ENCODE results near the gene STXBP2. TPM values are rescaled to one million over a fixed set of nuclear protein-coding genes. Genes with fewer than 3 reads are reported as not detected.

The STXBP2 gene
- total RNA-seq, 1 experiment from 2014 or later = 133 TPM

DNA sequence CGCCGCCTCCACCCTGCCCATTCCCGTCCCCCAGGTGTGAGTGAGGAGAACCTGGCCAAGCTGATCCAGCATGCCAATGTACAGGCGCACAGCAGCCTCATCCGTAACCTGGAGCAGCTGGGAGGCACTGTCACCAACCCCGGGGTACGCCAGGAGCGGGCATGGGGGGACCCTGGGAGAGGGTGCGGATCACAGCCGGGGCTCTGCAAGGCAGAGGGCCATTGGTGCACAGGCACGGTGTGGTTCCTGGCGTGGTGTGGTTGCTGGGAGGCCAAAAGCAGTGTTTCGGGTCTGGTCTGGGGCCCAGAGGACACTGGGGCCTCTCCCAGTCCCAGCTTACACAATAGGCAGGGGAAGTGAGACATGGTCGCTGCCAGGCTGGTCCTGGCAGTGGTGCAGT, 8.3 kb downstream of the STXBP2 start:
- H3K27ac ChIP-seq (ENCODE audit: low read length) = no peak overlapping the region
- H4K20me1 ChIP-seq (ENCODE audit: low read length) = no peaks in the 10 kb centered on the region
- no peak overlapping the region for H3K4me2 ChIP-seq (ENCODE audit: low read length)
- H3K4me1 ChIP-seq (ENCODE audit: insufficient read depth, low read length) = no peaks in the 10 kb centered on the region
- H3K9ac ChIP-seq (ENCODE audit: low read length) = no peak overlapping the region
- POLR2A ChIA-PET (ENCODE audit: unreplicated experiment) = no interaction called here
- intact Hi-C loops (cut with micrococcal nuclease) = no loop called here
- H2AFZ ChIP-seq (ENCODE audit: low read length) = no peak overlapping the region
- BruUV-seq (replicated peaks) = no TSS peak
- TF ChIP-seq EZH2 (IDR thresholded peaks at IDR 0.05; ENCODE audit: low read length, unreplicated experiment) (no peak), EZH2phosphoT487 (IDR thresholded peaks at IDR 0.05; ENCODE audit: borderline replicate concordance, low read length) (no peak)
- TF ChIP-seq, protein P1, sequence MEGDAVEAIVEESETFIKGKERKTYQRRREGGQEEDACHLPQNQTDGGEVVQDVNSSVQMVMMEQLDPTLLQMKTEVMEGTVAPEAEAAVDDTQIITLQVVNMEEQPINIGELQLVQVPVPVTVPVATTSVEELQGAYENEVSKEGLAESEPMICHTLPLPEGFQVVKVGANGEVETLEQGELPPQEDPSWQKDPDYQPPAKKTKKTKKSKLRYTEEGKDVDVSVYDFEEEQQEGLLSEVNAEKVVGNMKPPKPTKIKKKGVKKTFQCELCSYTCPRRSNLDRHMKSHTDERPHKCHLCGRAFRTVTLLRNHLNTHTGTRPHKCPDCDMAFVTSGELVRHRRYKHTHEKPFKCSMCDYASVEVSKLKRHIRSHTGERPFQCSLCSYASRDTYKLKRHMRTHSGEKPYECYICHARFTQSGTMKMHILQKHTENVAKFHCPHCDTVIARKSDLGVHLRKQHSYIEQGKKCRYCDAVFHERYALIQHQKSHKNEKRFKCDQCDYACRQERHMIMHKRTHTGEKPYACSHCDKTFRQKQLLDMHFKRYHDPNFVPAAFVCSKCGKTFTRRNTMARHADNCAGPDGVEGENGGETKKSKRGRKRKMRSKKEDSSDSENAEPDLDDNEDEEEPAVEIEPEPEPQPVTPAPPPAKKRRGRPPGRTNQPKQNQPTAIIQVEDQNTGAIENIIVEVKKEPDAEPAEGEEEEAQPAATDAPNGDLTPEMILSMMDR (conservative IDR thresholded peaks at IDR 0.05; ENCODE audit: low read depth, low read length) = no peak
- H3F3A ChIP-seq (ENCODE audit: low read length, unreplicated experiment) = no peaks in the 10 kb centered on the region
- no peak for DNase-seq
- no peak for ATAC-seq
- CTCF ChIA-PET = interaction anchor here (0.7 kb wide), 1 partner anchor 36 kb away, joined by 3 read pairs; the partner anchor contains the start of gene TRAPPC5
- H3K4me3 ChIP-seq (ENCODE audit: low read length) = no peak overlapping the region
- no peaks in the 10 kb centered on the region for H3K79me2 ChIP-seq (ENCODE audit: low read length)
- H3K9me3 ChIP-seq (ENCODE audit: low read length) = no peaks in the 10 kb centered on the region
- H3K27me3 ChIP-seq (ENCODE audit: low read length) = no peaks in the 10 kb centered on the region
- H3K36me3 ChIP-seq (ENCODE audit: low read depth, low read length) = peaks cover 7% of the 10 kb centered on the region; the same call in 1 of the 2 replicates
- H3K9me2 ChIP-seq (replicated peaks; ENCODE audit: low read length) = no peaks in the 10 kb centered on the region

DNA sequence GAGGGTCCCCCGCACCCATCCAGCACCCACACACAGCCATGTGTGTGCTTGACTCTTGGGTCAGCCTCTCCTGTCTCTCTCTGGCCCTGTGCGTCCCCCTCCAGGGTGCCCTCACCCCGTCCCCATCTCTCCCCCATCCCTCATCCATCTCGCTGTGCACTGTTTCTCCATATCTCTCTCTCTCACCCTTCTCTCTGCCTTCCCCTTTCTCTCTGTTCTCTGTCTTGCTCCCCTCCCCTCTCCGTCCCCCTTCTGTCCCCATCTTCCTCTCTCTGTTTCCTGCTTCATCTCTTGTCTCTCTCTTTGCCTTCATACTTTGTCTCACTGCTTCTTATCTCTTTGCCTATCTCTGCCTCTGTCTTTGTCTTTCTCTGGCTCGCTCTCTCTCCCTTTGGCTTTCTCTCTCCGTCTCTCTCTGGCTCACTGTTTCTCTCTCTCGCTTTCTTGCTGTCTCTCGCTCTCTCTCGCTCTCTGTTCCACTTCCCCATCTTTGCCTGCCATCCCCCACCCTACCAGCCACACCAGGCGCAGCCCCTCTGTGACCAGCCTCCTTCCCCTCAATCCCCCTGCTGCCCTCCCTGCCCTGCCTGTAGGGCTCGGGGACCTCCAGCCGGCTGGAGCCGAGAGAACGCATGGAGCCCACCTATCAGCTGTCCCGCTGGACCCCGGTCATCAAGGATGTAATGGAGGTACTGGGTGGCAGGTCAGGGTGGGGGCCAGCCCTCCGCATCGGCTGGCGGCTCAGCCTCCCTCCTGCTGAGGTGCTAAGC, 8.9 kb downstream of the STXBP2 start:
- H3F3A ChIP-seq (ENCODE audit: low read length, unreplicated experiment) = no peaks in the 10 kb centered on the region
- intact Hi-C loops (cut with micrococcal nuclease) = no loop called here
- no peak overlapping the region for H3K9ac ChIP-seq (ENCODE audit: low read length)
- no peak overlapping the region for H3K4me2 ChIP-seq (ENCODE audit: low read length)
- no TSS peak for BruUV-seq (replicated peaks)
- no peaks in the 10 kb centered on the region for H3K9me2 ChIP-seq (replicated peaks; ENCODE audit: low read length)
- H3K36me3 ChIP-seq (ENCODE audit: low read depth, low read length) = peaks cover 7% of the 10 kb centered on the region; the same call in 1 of the 2 replicates
- TF ChIP-seq, protein P1 (conservative IDR thresholded peaks at IDR 0.05; ENCODE audit: low read depth, low read length) = no peak
- TF ChIP-seq EZH2 (IDR thresholded peaks at IDR 0.05; ENCODE audit: low read length, unreplicated experiment) (no peak), EZH2phosphoT487 (IDR thresholded peaks at IDR 0.05; ENCODE audit: borderline replicate concordance, low read length) (no peak)
- H4K20me1 ChIP-seq (ENCODE audit: low read length) = no peaks in the 10 kb centered on the region
- ChIA-PET CTCF (no interaction called here), POLR2A (ENCODE audit: unreplicated experiment) (no interaction called here)
- H3K4me3 ChIP-seq (ENCODE audit: low read length) = no peak overlapping the region
- H2AFZ ChIP-seq (ENCODE audit: low read length) = no peak overlapping the region
- no peaks in the 10 kb centered on the region for H3K27me3 ChIP-seq (ENCODE audit: low read length)
- ATAC-seq = no peak
- H3K79me2 ChIP-seq (ENCODE audit: low read length) = no peaks in the 10 kb centered on the region
- H3K27ac ChIP-seq (ENCODE audit: low read length) = no peak overlapping the region
- no peaks in the 10 kb centered on the region for H3K4me1 ChIP-seq (ENCODE audit: insufficient read depth, low read length)
- DNase-seq = no peak
- no peaks in the 10 kb centered on the region for H3K9me3 ChIP-seq (ENCODE audit: low read length)

DNA sequence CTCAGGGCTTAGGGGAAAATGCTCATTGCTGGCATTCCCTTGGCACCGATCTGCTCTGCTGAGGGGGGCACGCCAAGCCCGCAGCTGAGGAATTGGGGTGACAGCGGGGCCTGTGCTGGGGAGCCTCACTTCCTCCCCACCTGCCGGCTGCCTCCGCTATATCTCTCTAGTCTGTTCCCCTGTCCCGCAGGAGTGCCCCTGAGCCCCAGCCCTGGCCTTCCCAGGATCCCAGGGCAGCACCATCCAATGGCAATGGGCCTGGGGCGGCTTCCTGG, 9.5 kb downstream of the STXBP2 start:
- Histone ChIP-seq H3K4me1 (ENCODE audit: insufficient read depth, low read length) (no peaks in the 10 kb centered on the region), H3K27me3 (ENCODE audit: low read length) (no peaks in the 10 kb centered on the region), H3K9me2 (replicated peaks; ENCODE audit: low read length) (no peaks in the 10 kb centered on the region), H3F3A (ENCODE audit: low read length, unreplicated experiment) (no peaks in the 10 kb centered on the region), H4K20me1 (ENCODE audit: low read length) (no peaks in the 10 kb centered on the region), H3K9me3 (ENCODE audit: low read length) (no peaks in the 10 kb centered on the region), H3K4me3 (ENCODE audit: low read length) (no peak overlapping the region), H3K79me2 (ENCODE audit: low read length) (no peaks in the 10 kb centered on the region), H3K27ac (ENCODE audit: low read length) (no peak overlapping the region), H3K36me3 (ENCODE audit: low read depth, low read length) (peaks cover 7% of the 10 kb centered on the region; the same call in 1 of the 2 replicates), H3K9ac (ENCODE audit: low read length) (no peak overlapping the region), H3K4me2 (ENCODE audit: low read length) (no peak overlapping the region), H2AFZ (ENCODE audit: low read length) (no peak overlapping the region)
- ChIA-PET POLR2A (ENCODE audit: unreplicated experiment) (no interaction called here), CTCF (no interaction called here)
- DNase-seq (no peak), ATAC-seq (no peak)
- no TSS peak for BruUV-seq (replicated peaks)
- intact Hi-C loops (cut with micrococcal nuclease) = no loop called here
- TF ChIP-seq EZH2 (IDR thresholded peaks at IDR 0.05; ENCODE audit: low read length, unreplicated experiment) = no peak
- TF ChIP-seq EZH2phosphoT487 (IDR thresholded peaks at IDR 0.05; ENCODE audit: borderline replicate concordance, low read length) = no peak
- TF ChIP-seq, protein P1 (conservative IDR thresholded peaks at IDR 0.05; ENCODE audit: low read depth, low read length) = no peak

All from PC-3 (cell line).